ENCODE results near the gene SLC9C1.

GRCh38 chr3:112321867-112322652 is 28.0 kb upstream of the SLC9C1 start:
- TF ChIP-seq GATA2 (IDR thresholded peaks at IDR 0.05; ENCODE audit: low read depth, low read length) (peak; percentile 48; the same call in 1 of the 2 replicates), GATA3 (IDR thresholded peaks at IDR 0.05; ENCODE audit: low read depth, low read length) (no peak)

All from SH-SY5Y (cell line).